DMS53 treated with DMSO at 0.1 percent for 48 hours (cell line): ENCODE results near the gene XPR1.

Experiments
- DNase-seq: peaks from one replicate; lab custom pipeline; 2025; ENCODE audit not compliant: unreplicated experiment; lab: John Stamatoyannopoulos, UW

Gene XPR1

GRCh38 chr1:180912211-180912800 lies 280.5 kb downstream of the XPR1 start:
- no peak for DNase-seq

- DNase-seq, result no peak
Observed at GRCh38 chr1:180912801-180913565, 281.2 kb downstream of the XPR1 start, which contains the start of gene KIAA1614. Gene KIAA1614 (plus strand): TSS chr1:180912897. CDS start chr1:180913244, 347 bp downstream.

- DNase-seq, result no peak
Observed at GRCh38 chr1:180915426-180915965, 283.7 kb downstream of the XPR1 start.

GRCh38 chr1:180916012-180916770 lies 284.4 kb downstream of the XPR1 start:
- DNase-seq, result no peak

GRCh38 chr1:180916771-180917170 lies 284.9 kb downstream of the XPR1 start:
- no peak for DNase-seq

- no peak for DNase-seq
Observed at GRCh38 chr1:180917306-180918065, 285.7 kb downstream of the XPR1 start.

GRCh38 chr1:180918519-180918918 lies 286.7 kb downstream of the XPR1 start:
- DNase-seq, result no peak

GRCh38 chr1:180919183-180919700 lies 287.4 kb downstream of the XPR1 start:
- no peak for DNase-seq

GRCh38 chr1:180920193-180920592 lies 288.4 kb downstream of the XPR1 start:
- DNase-seq, result no peak

GRCh38 chr1:180920702-180921101 lies 288.9 kb downstream of the XPR1 start:
- no peak for DNase-seq

- no peak for DNase-seq
Observed at GRCh38 chr1:180921386-180921785, 289.6 kb downstream of the XPR1 start.

GRCh38 chr1:180921891-180922630 lies 290.2 kb downstream of the XPR1 start:
- no peak for DNase-seq

- no peak for DNase-seq
Observed at GRCh38 chr1:180922631-180923015, 290.8 kb downstream of the XPR1 start.

GRCh38 chr1:180923021-180923841 lies 291.4 kb downstream of the XPR1 start:
- DNase-seq, result no peak

GRCh38 chr1:180923887-180924286 lies 292.1 kb downstream of the XPR1 start:
- no peak for DNase-seq

- DNase-seq, result no peak
Observed at GRCh38 chr1:180924939-180925338, 293.1 kb downstream of the XPR1 start.

GRCh38 chr1:180925471-180926051 lies 293.7 kb downstream of the XPR1 start:
- no peak for DNase-seq

GRCh38 chr1:180926164-180926981 lies 294.6 kb downstream of the XPR1 start:
- no peak for DNase-seq
